ENCODE results near the gene MRPS23.

MRPS23 gene

GRCh38 chr17:57838453-57838852 lies 11.4 kb downstream of the MRPS23 start:
- no peaks in the 10 kb centered on the region for H3K9me3 Mint-ChIP-seq
- H3K4me1 Mint-ChIP-seq: peaks cover 13% of the 10 kb centered on the region
- no peaks in the 10 kb centered on the region for H3K27me3 Mint-ChIP-seq
- peaks cover 9% of the 10 kb centered on the region for H3K36me3 Mint-ChIP-seq
- H3K27ac Mint-ChIP-seq: no peak overlapping the region
- no peak overlapping the region for H3K4me3 Mint-ChIP-seq

GRCh38 chr17:57835333-57835900 lies 14.4 kb downstream of the MRPS23 start:
- H3K9me3 Mint-ChIP-seq: no peaks in the 10 kb centered on the region
- peaks cover 6% of the 10 kb centered on the region for H3K36me3 Mint-ChIP-seq
- no peak overlapping the region for H3K27ac Mint-ChIP-seq
- H3K4me3 Mint-ChIP-seq: no peak overlapping the region
- H3K4me1 Mint-ChIP-seq: peaks cover 5% of the 10 kb centered on the region
- no peaks in the 10 kb centered on the region for H3K27me3 Mint-ChIP-seq

GRCh38 chr17:57834146-57834741 lies 15.6 kb downstream of the MRPS23 start:
- peaks cover 5% of the 10 kb centered on the region for H3K4me1 Mint-ChIP-seq
- H3K27ac Mint-ChIP-seq: no peak overlapping the region
- H3K27me3 Mint-ChIP-seq: no peaks in the 10 kb centered on the region
- peaks cover 6% of the 10 kb centered on the region for H3K36me3 Mint-ChIP-seq
- no peak overlapping the region for H3K4me3 Mint-ChIP-seq
- no peaks in the 10 kb centered on the region for H3K9me3 Mint-ChIP-seq

- Mint-ChIP-seq H3K4me1 (peaks cover 5% of the 10 kb centered on the region), H3K27ac (no peak overlapping the region), H3K36me3 (peaks cover 4% of the 10 kb centered on the region), H3K27me3 (no peaks in the 10 kb centered on the region), H3K4me3 (no peak overlapping the region), H3K9me3 (no peaks in the 10 kb centered on the region)
Measured at GRCh38 chr17:57833179-57833939, 16.5 kb downstream of the MRPS23 start.

GRCh38 chr17:57832314-57833178 lies 17.3 kb downstream of the MRPS23 start:
- Mint-ChIP-seq H3K36me3 (peaks cover 4% of the 10 kb centered on the region), H3K27ac (no peak overlapping the region), H3K4me1 (peaks cover 5% of the 10 kb centered on the region), H3K9me3 (no peaks in the 10 kb centered on the region), H3K27me3 (no peaks in the 10 kb centered on the region), H3K4me3 (no peak overlapping the region)

- Mint-ChIP-seq H3K9me3 (no peaks in the 10 kb centered on the region), H3K27me3 (no peaks in the 10 kb centered on the region), H3K4me3 (no peak overlapping the region), H3K27ac (no peak overlapping the region), H3K36me3 (no peaks in the 10 kb centered on the region), H3K4me1 (peaks cover 5% of the 10 kb centered on the region)
Measured at GRCh38 chr17:57830880-57831279, 19.0 kb downstream of the MRPS23 start.

- Mint-ChIP-seq H3K27me3 (no peaks in the 10 kb centered on the region), H3K27ac (no peak overlapping the region), H3K9me3 (no peaks in the 10 kb centered on the region), H3K4me1 (no peaks in the 10 kb centered on the region), H3K36me3 (no peaks in the 10 kb centered on the region), H3K4me3 (no peak overlapping the region)
Measured at GRCh38 chr17:57823469-57824401, 26.1 kb downstream of the MRPS23 start.

GRCh38 chr17:57819867-57820266 lies 30.0 kb downstream of the MRPS23 start:
- no peak overlapping the region for H3K4me3 Mint-ChIP-seq
- H3K4me1 Mint-ChIP-seq: no peaks in the 10 kb centered on the region
- H3K9me3 Mint-ChIP-seq: no peaks in the 10 kb centered on the region
- H3K27ac Mint-ChIP-seq: no peak overlapping the region
- peaks cover 13% of the 10 kb centered on the region for H3K27me3 Mint-ChIP-seq
- no peaks in the 10 kb centered on the region for H3K36me3 Mint-ChIP-seq

- H3K27ac Mint-ChIP-seq: no peak overlapping the region
- no peaks in the 10 kb centered on the region for H3K9me3 Mint-ChIP-seq
Measured at GRCh38 chr17:57819285-57819684, 30.6 kb downstream of the MRPS23 start.

GRCh38 chr17:57818066-57818465 lies 31.8 kb downstream of the MRPS23 start:
- H3K27ac Mint-ChIP-seq: no peak overlapping the region
- H3K4me1 Mint-ChIP-seq: no peaks in the 10 kb centered on the region
- H3K36me3 Mint-ChIP-seq: no peaks in the 10 kb centered on the region
- H3K4me3 Mint-ChIP-seq: no peak overlapping the region
- no peaks in the 10 kb centered on the region for H3K9me3 Mint-ChIP-seq
- peaks cover 15% of the 10 kb centered on the region for H3K27me3 Mint-ChIP-seq

More at GRCh38 chr17:57819285-57819684, 30.6 kb downstream of the MRPS23 start:
- H3K4me3 Mint-ChIP-seq: no peak overlapping the region
- no peaks in the 10 kb centered on the region for H3K36me3 Mint-ChIP-seq
- no peaks in the 10 kb centered on the region for H3K4me1 Mint-ChIP-seq
- H3K27me3 Mint-ChIP-seq: peaks cover 13% of the 10 kb centered on the region

GRCh38 chr17:57817299-57817698 lies 32.5 kb downstream of the MRPS23 start:
- peaks cover 17% of the 10 kb centered on the region for H3K27me3 Mint-ChIP-seq
- H3K4me1 Mint-ChIP-seq: no peaks in the 10 kb centered on the region
- H3K27ac Mint-ChIP-seq: no peak overlapping the region
- no peaks in the 10 kb centered on the region for H3K36me3 Mint-ChIP-seq
- no peak overlapping the region for H3K4me3 Mint-ChIP-seq
- H3K9me3 Mint-ChIP-seq: no peaks in the 10 kb centered on the region

- Mint-ChIP-seq H3K4me3 (no peak overlapping the region), H3K4me1 (peaks cover 13% of the 10 kb centered on the region), H3K9me3 (no peaks in the 10 kb centered on the region), H3K27me3 (peaks cover 39% of the 10 kb centered on the region), H3K27ac (no peak overlapping the region), H3K36me3 (no peaks in the 10 kb centered on the region)
Measured at GRCh38 chr17:57814421-57814820, 35.4 kb downstream of the MRPS23 start.

- Mint-ChIP-seq H3K4me1 (peaks cover 13% of the 10 kb centered on the region), H3K36me3 (no peaks in the 10 kb centered on the region), H3K9me3 (no peaks in the 10 kb centered on the region), H3K27ac (no peak overlapping the region), H3K27me3 (peaks cover 39% of the 10 kb centered on the region), H3K4me3 (no peak overlapping the region)
Measured at GRCh38 chr17:57811638-57812280, 38.1 kb downstream of the MRPS23 start.
